Measurements from ENCODE around the gene HIBADH. TPM values are rescaled to one million over a fixed set of nuclear protein-coding genes. Genes with fewer than 3 reads are reported as not detected.

The HIBADH gene
- total RNA-seq, 2 donors from 2014 or later: 25.8 to 25.9 TPM

GRCh38 chr7:27476493-27476892 is 186.2 kb downstream of the HIBADH start:
- intact Hi-C loops (cut with DNase I): no loop called here
- no peak for DNase-seq (ENCODE audit: low spot score)

Other genes with a start within 250 kb of the HIBADH start
- gene TAX1BP1, start 77.3 kb upstream of the HIBADH start, total RNA-seq: 100 to 1,000 TPM in 1 of 2 donors, 10 to 100 TPM in 1; 93.0 to 131 TPM

Data from posterior vena cava (tissue), 2 donors.